Colonic mucosa (tissue), 4 donors: Measurements from ENCODE around the gene HBP1. TPM values are rescaled to one million over a fixed set of nuclear protein-coding genes. Genes with fewer than 3 reads are reported as not detected.
"Not testable (repeated sequence)": the region's sequence is repeated elsewhere in the genome, so short reads cannot be mapped to it uniquely, and the experiment has no call there.

Experiments used
- DNase-seq: peaks from one replicate; pipeline ENCODE4 v3.0.0-alpha.2; 2020
- H3K27ac ChIP-seq: fragments of 200-600 bp; one replicate; pipeline ENCODE4 v1.8.0; 2021
- H3K27me3 ChIP-seq: fragments of 200-600 bp; one replicate; pipeline ENCODE4 v1.8.0; 2021
- H3K36me3 ChIP-seq: fragments of 200-600 bp; one replicate; pipeline ENCODE4 v1.8.0; 2021
- H3K4me1 ChIP-seq: fragments of 200-600 bp; one replicate; pipeline ENCODE4 v1.8.0; 2021; ENCODE audit warnings: mild to moderate bottlenecking
- H3K4me3 ChIP-seq: fragments of 200-600 bp; one replicate; pipeline ENCODE4 v1.8.0; 2021
- H3K9ac ChIP-seq, 2 donors: one replicate each; pipeline ENCODE4 v1.7.0; 2013; ENCODE audit warnings: control low read depth in 2 of 2, low read depth in 2 of 2, low read length in 2 of 2
- H3K9me3 ChIP-seq: fragments of 200-600 bp; one replicate; pipeline ENCODE4 v1.8.0; 2021
- intact Hi-C: fragments of 100-400 bp; cut with DNase I; formaldehyde crosslinking; loops from one replicate; pipeline ENCODE4 v1.14.1; 2022
- total RNA-seq, 2 donors: library from RNA; stranded (reverse); fragmentation: NEBNext Ultra II Directional in 1 of 2; extraction: Animal tissue kit (Norgen Biotek cat#: 25700) in 1 of 2; gene quantifications; one replicate each; pipeline ENCODE4 v1.2.1, GENCODE V29; 2021
- TF ChIP-seq, protein P1 (sequence below): fragments of 200-600 bp; IDR thresholded peaks from one replicate; pipeline ENCODE4 v1.8.0; 2022; ENCODE audit warnings: antibody characterized with exemption, mild to moderate bottlenecking
- donor health status: healthy.
- donor health status: DM: no; HTN: no; CAD: no.
- donor health status: DM: no; HTN: no; CAD: no.

The HBP1 gene
- total RNA-seq, 2 donors from 2014 or later, result 25.1 to 78.7 TPM

DNA sequence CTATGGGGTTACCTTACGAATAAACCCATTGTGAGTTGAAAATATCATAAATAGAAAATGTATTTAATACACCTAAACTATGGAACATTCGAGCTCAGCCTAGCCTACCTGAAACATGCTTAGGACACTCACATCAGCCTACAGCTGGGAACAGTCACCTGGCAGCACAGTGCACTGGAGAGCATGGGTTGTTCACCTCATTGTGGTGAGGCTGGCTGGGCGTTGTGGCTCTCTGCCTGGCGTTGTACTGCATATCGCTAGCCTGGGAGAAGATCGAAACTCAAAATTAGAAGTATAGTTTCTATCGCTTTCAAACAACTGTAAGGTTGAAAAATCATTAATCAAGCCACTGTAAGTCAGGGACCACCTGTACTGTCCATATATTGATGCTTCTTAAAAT, 17.3 kb upstream of the HBP1 start:
- TF ChIP-seq, protein P1, sequence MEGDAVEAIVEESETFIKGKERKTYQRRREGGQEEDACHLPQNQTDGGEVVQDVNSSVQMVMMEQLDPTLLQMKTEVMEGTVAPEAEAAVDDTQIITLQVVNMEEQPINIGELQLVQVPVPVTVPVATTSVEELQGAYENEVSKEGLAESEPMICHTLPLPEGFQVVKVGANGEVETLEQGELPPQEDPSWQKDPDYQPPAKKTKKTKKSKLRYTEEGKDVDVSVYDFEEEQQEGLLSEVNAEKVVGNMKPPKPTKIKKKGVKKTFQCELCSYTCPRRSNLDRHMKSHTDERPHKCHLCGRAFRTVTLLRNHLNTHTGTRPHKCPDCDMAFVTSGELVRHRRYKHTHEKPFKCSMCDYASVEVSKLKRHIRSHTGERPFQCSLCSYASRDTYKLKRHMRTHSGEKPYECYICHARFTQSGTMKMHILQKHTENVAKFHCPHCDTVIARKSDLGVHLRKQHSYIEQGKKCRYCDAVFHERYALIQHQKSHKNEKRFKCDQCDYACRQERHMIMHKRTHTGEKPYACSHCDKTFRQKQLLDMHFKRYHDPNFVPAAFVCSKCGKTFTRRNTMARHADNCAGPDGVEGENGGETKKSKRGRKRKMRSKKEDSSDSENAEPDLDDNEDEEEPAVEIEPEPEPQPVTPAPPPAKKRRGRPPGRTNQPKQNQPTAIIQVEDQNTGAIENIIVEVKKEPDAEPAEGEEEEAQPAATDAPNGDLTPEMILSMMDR, result no peak
- H3K4me1 ChIP-seq, result no peaks in the 10 kb centered on the region
- no peak overlapping the region for H3K27ac ChIP-seq
- DNase-seq, result no peak
- H3K9me3 ChIP-seq, result no peaks in the 10 kb centered on the region
- H3K27me3 ChIP-seq, result no peaks in the 10 kb centered on the region
- H3K9ac ChIP-seq, result no peak overlapping the region
- H3K4me3 ChIP-seq, result no peak overlapping the region
- no peaks in the 10 kb centered on the region for H3K36me3 ChIP-seq
- intact Hi-C loops, result no loop called here

DNA sequence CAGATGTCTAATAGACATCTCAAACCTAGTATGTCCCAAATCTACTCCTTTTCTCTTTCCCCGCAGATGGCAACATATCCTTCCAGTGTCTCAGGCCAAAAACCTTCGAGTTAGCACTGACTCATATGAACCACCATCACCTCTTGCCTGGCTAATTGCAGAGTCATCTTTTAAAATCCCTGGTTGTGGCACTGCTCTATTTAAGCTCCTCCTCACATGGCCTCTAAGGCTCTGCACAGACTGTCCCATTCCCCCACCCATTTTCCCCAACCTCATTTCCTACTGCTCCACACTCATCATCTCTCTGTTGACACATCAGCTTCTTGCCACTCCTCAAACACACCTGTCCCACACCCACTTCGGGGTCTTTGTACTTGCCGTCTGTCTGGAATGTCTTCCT, 16.8 kb upstream of the HBP1 start:
- Histone ChIP-seq H3K9me3 (no peaks in the 10 kb centered on the region), H3K36me3 (no peaks in the 10 kb centered on the region), H3K27ac (no peak overlapping the region), H3K4me3 (no peak overlapping the region), H3K9ac (no peak overlapping the region), H3K27me3 (no peaks in the 10 kb centered on the region), H3K4me1 (no peaks in the 10 kb centered on the region)
- TF ChIP-seq, protein P1, result no peak
- DNase-seq, result no peak
- intact Hi-C loops, result loop anchor here (2.0 kb wide), 1 partner anchor 205 kb away; no protein-coding TSS in a partner anchor

DNA sequence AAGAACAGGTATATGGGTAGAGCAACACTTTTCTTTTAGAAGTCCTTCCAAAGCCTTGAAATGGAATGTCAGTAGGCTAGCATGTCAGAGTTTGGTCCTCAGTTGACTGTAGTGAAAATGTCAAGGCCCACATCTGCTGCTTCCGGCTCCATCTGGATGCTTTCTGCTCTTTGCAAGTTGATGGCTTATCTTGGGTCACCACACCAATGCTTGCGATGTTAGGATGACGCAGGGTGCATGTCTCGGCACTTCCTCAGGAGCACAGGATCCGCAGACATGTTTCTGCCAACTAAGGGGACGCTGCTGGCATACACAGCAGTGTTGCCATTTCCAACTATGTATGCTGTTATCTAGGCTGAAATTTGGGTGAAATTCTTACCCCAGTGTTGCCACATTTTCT, 14.0 kb upstream of the HBP1 start:
- no peaks in the 10 kb centered on the region for H3K36me3 ChIP-seq
- no peak overlapping the region for H3K9ac ChIP-seq
- H3K4me1 ChIP-seq, result no peaks in the 10 kb centered on the region
- H3K27me3 ChIP-seq, result no peaks in the 10 kb centered on the region
- no peak overlapping the region for H3K4me3 ChIP-seq
- TF ChIP-seq, protein P1, result no peak
- intact Hi-C loops, result no loop called here
- no peak for DNase-seq
- no peak overlapping the region for H3K27ac ChIP-seq
- no peaks in the 10 kb centered on the region for H3K9me3 ChIP-seq

DNA sequence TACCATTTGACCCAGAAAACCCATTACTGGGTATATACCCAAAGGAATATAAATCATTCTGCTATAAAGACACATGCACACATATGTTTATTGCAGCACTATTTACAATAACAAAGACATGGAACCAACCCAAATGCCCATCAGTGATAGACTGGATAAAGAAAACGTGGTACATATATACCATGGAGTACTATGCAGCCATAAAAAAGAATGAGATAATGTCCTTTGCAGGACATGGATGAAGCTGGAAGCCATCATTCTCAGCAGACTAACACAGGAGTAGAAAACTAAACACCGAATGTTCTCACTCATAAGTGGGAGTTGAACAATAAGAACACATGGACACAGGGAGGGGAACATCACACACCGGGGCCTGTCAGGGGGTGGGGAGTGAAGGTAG, 13.1 kb upstream of the HBP1 start:
- H3K27ac ChIP-seq, H3K4me1 ChIP-seq, DNase-seq, H3K36me3 ChIP-seq, H3K9ac ChIP-seq, H3K27me3 ChIP-seq, H3K9me3 ChIP-seq, intact Hi-C loops, H3K4me3 ChIP-seq: not testable (repeated sequence)

DNA sequence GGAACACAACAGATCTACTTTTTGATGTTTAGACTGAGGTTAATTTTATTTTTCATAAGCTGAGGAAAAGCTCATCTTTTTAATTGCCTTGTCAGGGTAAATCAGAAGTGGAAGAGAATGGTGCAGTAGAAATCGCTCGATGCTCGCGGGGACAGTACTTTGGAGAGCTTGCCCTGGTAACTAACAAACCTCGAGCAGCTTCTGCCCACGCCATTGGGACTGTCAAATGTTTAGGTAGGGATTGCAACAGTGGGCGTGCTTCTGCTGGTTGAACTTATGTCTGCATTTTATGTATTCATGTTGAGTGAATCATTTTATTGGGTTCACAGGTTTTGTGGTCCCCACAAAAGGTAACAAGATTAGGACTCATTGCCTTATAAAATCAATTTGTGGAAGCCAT, 11.7 kb upstream of the HBP1 start:
- Histone ChIP-seq H3K27ac (no peak overlapping the region), H3K4me3 (no peak overlapping the region), H3K9me3 (no peaks in the 10 kb centered on the region), H3K36me3 (no peaks in the 10 kb centered on the region), H3K27me3 (no peaks in the 10 kb centered on the region), H3K4me1 (no peaks in the 10 kb centered on the region), H3K9ac (no peak overlapping the region)
- TF ChIP-seq, protein P1, result no peak
- DNase-seq, result no peak
- intact Hi-C loops, result no loop called here

- Histone ChIP-seq H3K4me1 (no peaks in the 10 kb centered on the region), H3K27me3 (no peaks in the 10 kb centered on the region), H3K9ac (no peak overlapping the region), H3K9me3 (no peaks in the 10 kb centered on the region), H3K36me3 (no peaks in the 10 kb centered on the region), H3K27ac (no peak overlapping the region), H3K4me3 (no peak overlapping the region)
- TF ChIP-seq, protein P1, result no peak
- intact Hi-C loops, result no loop called here
- DNase-seq, result no peak
These were observed 10.8 kb upstream of the HBP1 start for GRCh38 chr7:107158028-107158427.
